GM18861 (cell line): Measurements from ENCODE around the gene TMEM135.
A peak's percentile ranks its signal among the peaks of the same experiment; 100 is the strongest.
"Not testable (repeated sequence)": the region's sequence is repeated elsewhere in the genome, so short reads cannot be mapped to it uniquely, and the experiment has no call there.

Source experiments
- ATAC-seq: cut with Tn5 transposase; IDR thresholded peaks from one replicate; pipeline ENCODE4 v1.9.1; 2021; ENCODE audit not compliant: unreplicated experiment

TMEM135 gene

DNA sequence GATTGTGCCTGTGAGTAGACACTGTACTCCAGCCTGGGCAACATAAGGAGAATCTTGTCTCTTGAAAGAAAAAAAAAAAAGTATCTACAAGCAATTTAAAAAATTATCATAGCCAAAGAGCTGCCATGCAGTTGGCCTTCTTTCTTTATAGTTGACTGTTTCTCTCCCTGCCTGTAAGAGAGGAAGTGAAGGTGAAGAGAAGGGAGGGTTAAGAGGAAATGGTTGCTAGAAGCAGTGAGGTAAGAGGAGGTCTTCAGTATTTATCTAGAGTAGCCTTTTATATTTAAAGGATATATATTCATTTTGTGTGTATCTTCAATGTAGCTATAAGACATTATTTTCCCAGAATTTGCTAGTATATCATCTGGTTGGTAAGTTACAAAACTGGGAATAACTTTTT, 217.9 kb downstream of the TMEM135 start:
- ATAC-seq, result no peak

DNA sequence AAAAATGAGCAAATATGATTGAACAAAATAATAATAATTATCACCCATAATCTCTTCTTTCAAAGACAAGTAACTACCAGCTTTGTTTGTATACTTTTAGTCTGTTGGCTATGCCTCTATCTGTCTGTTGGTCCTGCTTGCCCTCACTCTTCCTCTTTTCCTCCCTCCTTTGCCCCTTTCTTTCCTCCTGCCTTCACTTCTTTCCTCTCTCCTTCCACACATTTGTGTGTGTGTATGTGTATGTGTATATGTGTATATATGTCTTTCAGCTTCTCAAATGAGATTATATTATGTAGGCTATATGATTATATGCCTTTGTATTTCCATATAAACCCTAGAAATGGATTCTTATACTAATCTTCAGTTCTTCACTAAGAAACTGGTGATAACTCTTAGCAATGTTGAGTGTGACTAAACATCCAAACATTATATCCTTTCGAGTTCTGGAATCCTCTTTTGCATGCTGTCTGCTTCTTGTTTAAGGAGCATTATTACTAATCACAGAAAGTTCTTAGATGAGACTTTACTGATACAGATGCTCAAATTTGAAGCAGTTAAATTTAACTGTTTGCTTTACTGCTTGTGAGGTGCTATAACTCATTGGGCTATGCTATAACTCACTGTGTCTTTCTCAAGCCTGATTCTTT, 219.1 kb downstream of the TMEM135 start:
- ATAC-seq, result no peak

DNA sequence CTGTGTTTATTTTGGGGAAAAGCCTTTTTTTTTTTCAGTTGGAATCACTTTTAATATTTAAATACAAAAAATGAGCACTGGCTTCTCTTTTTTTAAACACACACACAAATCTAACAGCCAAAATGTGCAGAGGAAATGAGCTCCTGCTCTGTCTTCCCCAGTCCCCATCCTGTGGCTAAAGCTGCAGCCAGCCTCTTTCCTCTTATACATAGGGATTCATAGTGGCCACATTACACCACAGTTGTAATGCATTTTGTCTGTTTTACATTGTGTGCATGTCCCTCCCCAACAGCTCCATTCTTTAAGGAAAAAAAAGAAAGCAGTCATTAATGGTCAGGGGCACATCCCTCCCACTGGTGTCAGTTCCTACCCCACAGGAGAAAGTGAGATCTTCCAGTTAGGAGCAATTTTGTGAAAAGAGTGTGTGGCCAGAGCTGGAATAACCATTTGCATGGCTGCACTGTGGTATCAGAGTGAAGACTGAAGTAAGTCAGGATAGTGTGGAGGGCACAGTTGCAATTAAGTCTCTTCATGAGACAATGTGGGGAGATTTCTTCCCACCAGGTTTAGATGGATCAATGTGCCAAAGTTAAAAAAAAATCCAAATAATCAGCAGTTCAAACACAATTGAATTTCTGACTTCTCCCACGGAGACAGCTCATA, 220.6 kb downstream of the TMEM135 start:
- ATAC-seq, result no peak

DNA sequence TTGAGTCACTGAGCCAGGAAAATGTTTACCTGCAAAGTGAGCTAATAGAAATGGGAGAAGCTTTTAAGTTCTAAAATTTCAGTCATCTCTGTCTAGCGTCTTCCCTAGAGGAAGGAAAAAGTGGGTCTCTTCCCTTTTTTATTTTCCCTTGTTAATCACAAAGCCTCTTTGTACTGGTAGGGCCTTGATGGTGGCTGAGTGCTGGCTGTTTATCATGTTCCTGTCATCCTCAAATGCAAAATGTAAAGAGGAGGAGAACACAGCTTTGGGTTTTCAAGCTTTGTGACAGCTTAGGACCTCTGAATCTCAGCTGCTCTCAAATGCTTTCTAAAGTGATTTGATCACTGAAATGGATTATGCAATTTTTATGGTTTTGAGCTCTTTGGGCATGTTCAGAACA, 222.0 kb downstream of the TMEM135 start:
- ATAC-seq, result no peak

DNA sequence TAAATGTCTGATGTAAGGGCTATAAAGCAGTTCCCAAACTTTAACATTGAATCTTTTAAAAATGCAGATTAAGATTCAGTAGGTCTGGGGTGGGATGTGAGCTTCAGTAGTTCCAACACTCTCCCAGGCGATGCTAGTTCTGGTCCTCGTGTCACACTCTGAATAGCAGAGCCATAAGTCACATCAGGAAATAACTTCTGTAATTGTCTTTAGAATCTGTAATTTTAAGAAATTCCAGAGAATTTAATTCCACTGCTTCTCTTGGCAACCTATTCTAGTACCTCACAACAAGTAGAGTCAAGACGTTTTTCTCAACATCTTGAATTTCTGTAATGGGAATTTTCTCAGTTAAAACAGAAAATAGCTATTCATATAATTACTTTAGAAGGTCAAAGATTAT, 223.1 kb downstream of the TMEM135 start:
- ATAC-seq, result no peak

DNA sequence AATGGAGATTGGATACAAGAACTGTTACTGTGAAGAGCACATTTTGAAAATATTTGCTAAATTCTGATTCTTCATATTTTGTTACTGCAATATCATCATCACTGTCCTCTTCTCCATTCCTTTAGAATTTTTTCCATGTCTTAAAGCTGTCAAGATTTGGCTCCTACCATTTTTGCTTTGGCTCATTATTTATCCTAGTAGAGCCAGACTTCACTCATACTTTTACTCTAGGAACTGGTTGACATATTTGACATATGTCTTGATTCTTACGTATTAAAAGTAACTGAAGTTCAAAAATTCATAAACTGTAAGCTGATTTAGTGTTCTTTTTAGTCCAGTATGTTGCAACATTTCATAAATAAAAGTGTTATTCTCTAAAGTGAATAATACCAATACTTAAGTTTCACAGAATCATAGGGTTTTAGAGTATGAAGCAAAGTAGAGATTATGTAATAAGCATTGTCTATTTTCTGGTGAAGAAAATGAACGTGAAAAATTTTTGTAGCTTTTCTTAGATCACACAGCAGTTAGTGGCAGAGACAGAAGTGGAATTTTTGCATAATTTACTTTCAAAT, 225.6 kb downstream of the TMEM135 start:
- no peak for ATAC-seq

DNA sequence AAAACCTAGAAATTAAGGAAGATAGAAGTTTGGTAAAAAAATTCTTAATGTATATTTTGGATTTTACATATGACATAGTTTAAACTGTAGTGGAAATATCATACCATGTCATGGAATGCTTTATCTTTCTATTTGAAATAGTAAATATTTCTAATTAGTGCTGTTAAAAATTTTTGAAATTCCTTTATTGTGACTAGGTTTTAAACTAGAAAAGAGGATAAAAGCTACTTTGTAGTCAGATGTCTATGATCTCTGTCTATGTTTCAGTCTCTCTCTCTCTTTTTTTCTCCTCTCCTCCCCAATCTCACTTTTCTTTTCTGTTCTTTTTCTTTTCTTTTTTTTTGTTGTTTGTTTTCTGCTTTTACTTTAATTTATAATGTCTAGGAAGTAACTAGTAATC, 226.2 kb downstream of the TMEM135 start:
- no peak for ATAC-seq

DNA sequence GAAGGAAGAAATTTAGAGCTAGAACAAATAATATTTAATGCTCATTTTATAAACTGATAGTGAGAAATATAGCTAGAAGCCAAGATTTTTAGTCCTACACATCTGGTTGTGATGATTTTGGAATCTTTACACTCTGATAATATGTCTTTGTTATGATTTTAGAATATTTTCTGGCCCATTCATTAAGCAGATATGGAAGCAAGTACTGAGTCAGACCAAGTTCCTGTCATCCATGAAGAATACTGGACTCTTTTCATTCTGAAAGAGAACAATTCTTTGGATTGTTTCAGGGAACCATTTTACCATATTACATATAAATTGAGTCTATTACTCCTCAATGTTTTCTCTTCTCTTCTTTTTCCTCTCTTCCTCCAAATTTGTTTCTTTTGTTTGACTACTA, 227.4 kb downstream of the TMEM135 start:
- ATAC-seq, result no peak

DNA sequence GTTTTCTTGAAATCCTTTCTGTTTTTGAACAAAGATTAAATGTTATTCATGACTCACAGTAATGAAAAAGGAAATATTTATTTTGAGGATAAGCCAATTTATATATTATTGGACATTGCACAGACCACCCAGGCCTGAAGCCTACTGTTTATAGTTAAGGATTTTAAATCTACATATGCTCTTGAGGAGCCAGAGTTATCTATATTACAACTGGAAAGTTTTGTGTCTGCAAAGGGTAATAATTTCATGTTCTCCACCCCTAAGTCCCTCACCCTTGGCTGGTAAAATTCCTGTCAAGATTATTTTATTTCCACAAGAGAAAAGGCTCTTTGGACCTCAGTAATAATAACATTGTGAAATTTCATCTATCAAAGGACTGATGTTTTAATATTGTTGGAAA, 228.2 kb downstream of the TMEM135 start:
- ATAC-seq, result no peak

DNA sequence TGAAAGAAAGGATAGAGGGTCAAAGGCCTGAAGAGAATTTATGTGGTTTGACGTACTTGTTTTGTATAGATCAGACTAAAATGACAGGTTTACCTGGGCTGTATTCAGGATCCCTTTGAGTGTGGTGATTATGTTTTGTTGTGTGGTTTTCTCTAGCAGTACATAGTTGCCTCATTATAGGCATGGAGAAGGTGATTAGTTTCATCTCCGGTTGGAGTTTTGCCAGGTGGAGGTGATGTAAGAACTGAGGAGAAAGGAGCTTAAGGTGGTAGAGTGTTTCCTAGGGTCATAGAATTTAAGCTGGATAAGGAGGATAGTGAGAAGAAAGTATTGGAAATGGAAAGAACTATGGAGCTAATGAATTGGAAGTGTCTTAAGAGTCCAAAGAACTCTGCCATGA, 229.0 kb downstream of the TMEM135 start:
- ATAC-seq, result no peak

DNA sequence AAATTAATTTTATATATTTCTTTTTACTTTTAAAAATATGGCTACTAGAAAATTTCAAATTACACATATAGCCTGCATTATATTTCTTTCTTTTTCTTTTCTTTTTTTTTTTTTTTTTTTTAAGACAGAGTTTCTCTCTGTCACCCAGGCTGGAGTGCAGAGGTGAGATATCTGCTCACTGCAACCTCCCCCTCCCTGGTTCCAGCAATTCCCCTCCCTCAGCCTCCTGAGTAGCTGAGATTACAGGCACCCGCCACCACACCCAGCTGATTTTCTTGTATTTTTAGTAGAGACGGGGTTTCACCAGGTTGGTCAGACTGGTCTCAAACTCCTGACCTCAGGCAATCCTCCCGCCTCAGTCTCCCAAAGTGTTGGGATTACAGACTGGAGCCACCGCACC, 234.2 kb downstream of the TMEM135 start:
- not testable (repeated sequence) for ATAC-seq

DNA sequence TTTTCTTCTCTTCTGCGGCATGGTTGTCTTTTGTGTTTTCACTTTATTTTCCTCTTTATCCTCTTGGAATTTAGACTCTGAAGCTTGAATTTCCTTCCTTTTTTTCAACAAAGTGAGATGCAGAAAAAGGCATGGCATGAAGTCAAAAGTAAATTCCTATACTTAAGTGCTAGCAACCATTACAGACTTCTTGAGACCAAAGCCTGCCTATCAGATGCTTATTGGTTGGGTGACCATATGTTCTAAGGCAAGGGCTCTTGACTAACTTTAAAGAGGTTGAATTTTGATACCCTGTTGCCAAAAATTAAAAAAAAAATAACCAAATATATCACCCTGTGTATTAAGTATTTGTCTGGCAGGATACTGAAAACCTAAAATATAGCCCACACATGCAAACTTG, 237.4 kb downstream of the TMEM135 start:
- no peak for ATAC-seq

DNA sequence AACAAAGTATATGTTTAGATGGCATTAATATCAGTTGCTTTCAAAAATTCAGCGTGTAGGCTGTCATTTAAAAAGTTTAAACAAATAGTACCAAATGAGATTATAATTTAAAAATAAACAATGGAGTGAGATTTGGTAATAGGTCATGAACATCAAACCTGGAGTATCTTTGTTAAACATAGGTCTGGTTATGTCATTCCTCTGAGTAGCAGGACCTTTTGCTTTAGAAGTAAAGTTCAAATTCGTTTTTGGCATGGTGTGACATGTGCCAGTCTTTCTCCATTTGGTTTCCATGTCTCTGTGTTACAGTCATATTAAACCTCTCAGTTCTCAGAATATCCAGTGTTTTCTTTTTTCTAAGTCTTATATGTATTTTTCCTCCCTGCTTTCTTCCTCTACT, 242.4 kb downstream of the TMEM135 start:
- no peak for ATAC-seq

DNA sequence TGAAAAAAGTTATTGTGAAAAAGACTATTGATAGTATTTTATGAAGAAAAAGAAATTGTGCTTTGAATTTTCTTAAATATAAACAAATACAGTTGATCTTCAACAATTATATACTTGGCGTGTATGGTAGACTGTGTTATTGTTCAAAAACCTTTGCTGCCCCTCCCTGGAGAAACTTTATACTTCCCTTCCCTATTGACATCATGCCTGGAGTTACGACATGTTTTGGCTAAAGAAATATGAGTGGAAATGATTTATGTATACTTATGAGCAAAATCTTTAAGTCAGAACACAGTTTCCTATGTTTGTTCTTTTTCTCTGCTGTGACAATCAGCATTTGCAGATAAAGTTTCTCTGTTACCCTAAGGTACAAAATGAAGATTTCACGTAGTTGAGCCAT, 243.8 kb downstream of the TMEM135 start:
- no peak for ATAC-seq

DNA sequence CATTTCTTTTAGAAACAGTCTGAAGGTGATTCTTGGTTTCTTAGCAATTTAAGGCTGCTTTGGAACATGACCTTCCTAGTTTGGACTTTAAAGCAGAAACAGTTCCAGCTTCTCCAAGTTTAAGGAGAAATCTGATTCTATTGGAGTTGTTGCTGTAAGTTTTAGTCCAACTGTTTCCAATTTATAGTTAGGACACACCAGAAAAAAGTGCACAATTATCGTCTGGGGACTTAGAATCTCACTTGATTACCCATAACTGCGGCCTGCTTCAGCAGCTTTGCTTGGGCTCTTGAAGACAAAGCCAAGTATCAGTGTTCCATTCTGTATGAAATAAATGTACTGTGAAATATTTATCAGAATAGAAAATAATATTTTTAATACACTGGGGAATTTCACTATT, 246.6 kb downstream of the TMEM135 start:
- ATAC-seq, result no peak

DNA sequence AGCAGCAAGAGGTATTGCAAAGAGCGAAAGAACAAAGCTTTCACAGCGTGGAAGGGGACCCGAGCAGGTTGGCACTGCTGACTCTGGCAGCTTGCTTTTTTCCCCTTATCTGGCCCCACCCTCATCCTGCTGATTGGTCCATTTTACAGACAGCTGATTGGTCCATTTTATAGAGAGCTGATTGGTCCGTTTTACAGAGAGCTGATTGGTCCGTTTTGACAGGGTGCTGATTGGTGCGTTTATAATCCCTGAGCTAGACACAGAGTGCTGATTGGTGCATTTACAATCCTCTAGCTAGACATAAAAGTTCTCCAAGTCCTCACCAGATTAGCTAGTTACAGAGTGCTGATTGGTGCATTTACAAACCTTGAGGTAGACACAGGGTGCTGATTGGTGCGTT, 247.9 kb downstream of the TMEM135 start:
- not testable (repeated sequence) for ATAC-seq

DNA sequence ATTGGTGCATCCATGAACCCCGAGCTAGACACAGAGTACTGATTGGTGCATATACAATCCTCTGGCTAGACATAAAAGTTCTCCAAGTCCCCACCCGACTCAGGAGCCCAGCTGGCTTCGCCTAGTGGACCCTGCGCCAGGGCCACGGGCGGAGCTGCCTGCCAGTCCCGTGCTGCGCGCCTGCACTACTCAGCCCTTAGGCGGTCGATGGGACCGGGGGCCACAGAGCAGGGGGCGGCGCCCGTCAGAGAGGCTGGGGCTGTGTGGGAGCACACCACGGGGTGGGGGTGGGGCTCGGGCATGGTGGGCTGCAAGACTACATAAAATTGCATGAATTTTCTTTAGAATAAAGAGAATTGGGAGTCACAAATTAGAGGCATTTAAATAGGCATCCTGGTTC, 248.6 kb downstream of the TMEM135 start:
- no peak for ATAC-seq

DNA sequence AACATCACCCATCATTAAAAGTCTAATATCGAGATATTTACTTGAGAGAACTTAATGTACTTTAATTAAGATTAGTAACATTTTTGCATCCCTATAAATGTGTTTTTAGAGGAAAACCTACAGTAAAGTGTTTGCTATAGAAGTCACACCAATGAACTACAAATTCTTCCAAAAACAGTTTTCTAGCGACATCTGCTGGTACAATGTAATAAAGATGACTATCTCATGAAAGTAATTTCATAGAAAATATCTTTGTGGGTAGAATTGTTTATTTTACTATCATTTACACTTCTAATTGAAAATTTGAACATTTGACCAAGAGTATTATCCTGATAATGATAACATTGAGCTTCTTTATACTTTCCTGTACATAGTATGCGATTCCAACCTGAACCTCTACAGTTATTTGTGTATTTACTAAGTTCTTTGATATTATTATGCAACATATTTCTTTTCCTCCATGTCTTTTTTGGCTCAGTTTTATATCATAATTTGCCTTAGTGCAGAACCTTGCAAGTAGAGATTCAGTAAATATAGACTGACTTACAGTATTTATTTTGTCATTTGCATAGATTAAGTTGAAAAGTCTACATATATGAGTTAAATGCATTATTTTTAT, 252.7 kb downstream of the TMEM135 start:
- no peak for ATAC-seq

DNA sequence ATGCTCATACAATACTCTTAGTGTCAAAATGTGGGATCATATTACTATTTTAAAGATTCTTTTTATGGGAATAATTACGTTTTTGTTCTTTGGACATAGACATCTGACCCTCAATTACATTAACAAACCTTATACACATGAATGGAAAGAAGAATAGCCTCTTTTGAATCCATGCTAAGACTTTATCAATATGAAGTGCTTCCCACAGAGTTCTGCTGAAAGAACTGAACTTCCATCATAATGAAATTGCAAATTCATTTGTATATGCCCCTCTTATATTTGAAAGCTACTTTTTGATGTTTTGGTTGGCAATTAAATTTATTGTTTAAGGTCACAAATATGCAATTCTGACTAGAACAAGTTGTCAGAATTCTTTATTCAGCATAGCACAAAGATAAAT, 254.9 kb downstream of the TMEM135 start:
- no peak for ATAC-seq

DNA sequence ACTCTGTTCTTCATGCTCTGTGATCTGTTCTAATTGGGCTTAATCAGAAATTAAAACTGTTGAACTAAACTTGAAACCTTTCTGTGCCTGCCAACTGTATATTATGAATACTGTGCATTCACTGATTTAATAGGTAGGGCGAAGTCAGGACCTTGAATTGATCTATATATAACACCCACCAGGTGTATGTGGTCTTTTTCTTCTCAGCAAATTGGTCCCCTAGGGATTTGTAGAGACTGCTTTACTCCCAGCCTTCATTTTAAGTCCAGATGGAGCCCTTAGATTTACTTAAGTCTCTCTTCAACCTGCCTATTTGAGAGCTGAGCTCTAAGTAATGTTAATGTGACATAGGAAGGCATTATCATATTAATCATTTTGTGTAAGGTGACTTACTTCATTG, 257.5 kb downstream of the TMEM135 start:
- ATAC-seq, result peak; percentile 76

DNA sequence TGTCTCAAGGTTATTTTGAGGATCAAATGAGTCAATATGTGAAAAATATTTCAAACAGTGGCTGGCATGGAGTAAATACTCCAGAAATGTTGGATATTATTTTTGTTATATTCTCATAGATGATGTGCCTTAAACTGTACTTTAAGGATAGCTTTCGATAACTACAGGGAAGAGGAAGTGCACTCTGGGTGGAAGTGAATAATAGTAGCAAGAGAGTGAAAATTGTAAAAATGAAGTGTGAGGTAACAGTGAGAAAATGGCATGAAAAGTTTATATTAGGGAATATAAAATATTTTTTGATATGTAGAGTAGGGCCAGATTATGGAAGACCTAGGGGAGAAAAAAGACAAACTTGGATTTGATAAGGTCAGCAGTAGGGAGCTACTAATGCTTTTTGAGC, 258.9 kb downstream of the TMEM135 start:
- ATAC-seq, result no peak

DNA sequence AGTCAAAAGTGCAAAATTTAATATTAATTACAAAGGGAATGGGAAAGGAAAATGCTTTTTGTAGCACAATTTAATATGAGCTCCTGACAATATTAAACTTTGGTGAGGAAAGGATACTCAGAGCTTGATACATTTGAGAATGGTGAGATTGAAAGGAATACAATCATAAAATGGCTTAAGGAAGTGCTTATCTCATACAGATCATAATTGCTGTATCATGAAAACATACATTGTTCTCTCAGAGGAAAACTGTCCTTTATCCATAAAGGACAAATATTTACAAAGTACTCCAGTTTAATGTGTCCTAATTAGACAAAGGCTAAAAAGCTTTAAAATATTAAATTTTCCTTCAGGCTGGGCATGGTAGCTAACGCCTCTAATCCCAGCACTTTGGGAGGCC, 260.4 kb downstream of the TMEM135 start:
- ATAC-seq, result no peak
